ENCODE data around the gene NECAB3.
A peak's percentile ranks its signal among the peaks of the same experiment; 100 is the strongest.
"Not testable (repeated sequence)": the region's sequence is repeated elsewhere in the genome, so short reads cannot be mapped to it uniquely, and the experiment has no call there.

The NECAB3 gene, protein sequence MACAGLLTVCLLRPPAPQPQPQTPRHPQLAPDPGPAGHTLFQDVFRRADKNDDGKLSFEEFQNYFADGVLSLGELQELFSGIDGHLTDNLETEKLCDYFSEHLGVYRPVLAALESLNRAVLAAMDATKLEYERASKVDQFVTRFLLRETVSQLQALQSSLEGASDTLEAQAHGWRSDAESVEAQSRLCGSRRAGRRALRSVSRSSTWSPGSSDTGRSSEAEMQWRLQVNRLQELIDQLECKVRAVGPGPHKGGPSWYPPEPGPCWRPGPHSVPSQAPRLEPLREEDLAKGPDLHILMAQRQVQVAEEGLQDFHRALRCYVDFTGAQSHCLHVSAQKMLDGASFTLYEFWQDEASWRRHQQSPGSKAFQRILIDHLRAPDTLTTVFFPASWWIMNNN

DNA sequence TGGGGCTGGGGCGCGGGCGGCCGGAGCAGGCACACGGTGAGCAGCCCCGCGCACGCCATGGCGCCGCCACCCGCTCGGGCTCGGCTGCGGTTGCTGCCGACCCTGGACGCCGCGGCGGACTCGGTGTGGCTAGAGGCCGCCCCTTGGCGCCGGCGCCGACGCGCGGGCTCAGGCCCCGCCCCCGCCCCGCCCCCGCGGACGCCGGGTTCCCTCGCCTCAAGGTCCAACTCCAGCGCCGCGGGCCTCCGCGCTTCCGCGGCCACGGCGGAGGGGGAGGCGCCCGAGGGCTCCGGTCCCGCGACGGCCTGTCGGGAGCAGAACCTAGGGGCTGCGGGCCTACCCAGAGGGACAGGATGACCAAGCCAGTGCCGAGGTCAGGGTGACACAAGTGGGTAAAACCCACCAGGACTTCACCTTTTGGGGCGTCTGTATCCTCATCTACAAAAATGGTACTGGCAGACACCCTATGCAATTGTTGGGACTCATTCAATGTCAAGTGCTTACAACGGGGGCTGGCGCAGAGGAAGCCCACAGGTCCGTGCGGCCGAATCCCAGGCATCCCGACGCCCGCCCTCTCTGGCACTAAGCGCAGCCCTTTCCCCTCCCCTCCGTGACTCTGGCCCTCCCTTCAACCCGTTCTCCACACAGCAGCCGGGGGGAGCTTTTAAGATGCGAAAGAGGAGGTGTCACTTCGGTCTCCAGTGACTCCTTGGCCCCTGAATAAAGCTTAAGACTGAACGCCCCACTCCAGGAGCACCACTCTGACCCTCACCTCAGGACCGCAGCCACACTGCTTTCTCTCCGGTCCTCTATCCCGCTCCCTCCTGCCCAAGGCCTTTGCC lies at the start of gene NECAB3:
Gene NECAB3 (minus strand): TSS at position 135 of the 842 bp plus-strand sequence. CDS start 76 bp downstream, at position 59.
- peak in 2 of 3 donors; percentile 53 to 61 for DNase-seq (ENCODE audit: low read depth in 3 of 3)

DNA sequence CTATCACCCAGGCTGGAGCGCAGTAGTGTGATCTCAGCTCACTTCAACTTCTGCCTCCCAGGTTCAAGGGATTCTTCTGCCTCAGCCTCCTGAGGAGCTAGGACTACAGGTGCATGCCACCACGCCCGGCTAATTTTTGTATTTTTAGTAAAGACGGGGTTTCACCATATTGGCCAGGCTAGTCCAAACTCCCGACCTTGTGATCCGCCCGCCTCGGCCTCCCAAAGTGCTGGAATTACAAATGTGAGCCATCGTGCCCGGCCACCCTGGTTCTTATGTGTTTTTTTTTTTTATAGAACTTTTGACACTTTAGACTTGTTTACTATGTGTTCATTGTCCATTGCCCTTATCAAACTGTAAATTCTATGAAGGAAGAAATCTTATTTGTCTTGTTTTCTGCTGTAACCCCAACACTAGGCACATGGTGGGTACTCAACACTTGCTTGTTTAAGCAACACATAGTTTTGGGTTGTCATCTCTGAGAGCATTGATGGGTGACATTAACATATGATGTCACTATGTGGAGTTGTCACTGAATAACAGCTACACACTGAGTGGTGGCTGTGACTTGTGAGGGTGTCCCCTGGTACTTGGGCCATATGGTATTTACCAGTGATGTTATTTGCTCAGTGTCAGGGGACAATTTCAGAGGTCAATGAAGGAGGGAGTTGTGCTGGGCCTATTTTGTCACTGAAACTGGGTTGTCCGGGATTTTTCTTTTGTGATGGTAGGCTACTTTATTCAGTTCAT lies 47.3 kb upstream of the NECAB3 start:
- DNase-seq (ENCODE audit: low read depth in 3 of 3), result no peak

DNA sequence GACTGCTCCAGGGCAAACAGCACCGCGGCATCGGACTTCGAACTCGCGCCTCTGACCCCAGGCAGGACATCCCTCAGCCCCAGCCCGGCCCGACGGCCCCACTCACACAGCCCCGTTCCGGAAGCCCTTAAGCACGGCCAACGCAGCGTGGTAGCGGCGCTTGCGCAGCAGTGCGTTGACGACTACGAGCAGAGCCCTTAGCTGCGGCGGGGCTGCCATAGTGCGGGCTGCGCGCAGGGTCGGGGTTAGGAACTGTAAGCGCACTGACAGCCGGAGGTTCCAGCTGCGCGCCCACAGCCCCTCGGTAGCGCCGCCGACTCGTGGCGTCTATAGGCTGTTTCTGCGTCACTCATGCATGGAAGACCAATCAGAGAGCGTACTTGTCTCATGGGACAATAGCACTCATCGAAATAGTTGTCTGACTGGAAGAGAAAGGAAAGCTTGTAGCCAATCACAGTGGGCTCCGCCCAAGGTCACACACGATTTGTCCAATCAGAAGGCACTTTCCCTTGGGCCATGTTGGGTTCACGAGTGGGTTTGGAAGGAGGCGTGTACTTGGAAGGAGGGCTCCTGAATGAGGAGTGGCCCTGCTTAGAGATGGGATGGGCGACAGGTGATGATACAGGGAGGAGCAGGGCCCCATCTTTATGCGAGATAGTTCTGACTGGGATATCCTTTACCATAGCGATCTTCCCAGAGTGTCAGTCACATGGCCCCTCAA lies 45.9 kb upstream of the NECAB3 start, which contains the start of gene PXMP4:
Gene PXMP4 (minus strand): TSS at position 322 of the 721 bp plus-strand sequence. CDS start 103 bp downstream, at position 219.
- DNase-seq (ENCODE audit: low read depth in 3 of 3), result peak; percentile 63 to 83 (median 73)

DNA sequence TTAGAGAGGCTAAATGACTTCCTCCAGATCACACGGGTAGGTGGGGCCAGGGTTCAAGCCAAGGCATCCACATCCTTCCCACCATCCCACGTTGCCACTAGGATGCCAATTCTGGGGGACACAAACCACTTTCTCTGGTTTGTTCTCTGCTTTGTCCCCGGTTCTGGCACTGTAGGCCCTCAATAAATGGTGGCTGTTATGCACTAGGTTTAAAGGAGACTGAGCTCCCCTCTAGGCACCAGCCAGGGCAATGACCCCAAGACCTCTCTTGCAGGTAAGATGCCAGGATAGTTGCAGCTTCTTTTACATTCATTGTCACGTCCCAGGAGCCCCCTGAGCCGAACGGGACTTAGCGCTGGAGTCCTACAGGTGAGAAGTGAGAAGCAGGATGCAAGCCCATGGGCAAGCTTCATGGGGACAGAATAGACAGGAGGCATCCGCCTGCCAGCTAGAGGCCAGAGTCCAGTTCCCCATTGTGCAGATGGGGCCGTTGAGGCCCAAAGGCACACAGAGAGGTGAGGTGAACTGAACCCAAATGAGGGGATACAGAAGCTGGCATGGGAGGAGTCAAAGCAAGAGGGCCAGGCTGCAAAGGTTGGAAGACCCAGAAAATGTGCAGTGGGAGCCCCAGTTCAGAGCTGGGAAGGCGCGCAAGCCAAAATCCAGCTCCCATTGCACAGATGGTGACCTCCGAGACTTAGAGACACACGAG lies 45.2 kb upstream of the NECAB3 start:
- no peak for DNase-seq (ENCODE audit: low read depth in 3 of 3)

DNA sequence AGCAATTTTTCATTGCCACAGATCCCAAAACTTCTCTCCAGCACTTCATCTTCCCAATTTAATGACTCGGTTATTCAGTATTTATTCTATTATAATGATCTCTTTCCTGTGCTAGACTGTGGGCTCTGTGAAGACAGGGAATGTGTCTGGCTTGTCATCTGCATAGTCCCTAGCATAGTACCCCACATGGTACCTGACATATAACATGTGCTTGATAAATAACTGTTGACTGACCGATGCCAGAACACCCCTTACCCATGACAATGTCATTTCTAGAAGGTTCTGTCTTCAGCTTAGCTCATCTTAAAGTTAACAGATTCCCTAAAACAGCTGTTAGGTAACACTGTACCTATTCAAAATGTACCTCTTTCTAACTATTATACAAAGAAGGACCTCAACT lies 42.3 kb upstream of the NECAB3 start:
- no peak for DNase-seq (ENCODE audit: low read depth in 3 of 3)

DNA sequence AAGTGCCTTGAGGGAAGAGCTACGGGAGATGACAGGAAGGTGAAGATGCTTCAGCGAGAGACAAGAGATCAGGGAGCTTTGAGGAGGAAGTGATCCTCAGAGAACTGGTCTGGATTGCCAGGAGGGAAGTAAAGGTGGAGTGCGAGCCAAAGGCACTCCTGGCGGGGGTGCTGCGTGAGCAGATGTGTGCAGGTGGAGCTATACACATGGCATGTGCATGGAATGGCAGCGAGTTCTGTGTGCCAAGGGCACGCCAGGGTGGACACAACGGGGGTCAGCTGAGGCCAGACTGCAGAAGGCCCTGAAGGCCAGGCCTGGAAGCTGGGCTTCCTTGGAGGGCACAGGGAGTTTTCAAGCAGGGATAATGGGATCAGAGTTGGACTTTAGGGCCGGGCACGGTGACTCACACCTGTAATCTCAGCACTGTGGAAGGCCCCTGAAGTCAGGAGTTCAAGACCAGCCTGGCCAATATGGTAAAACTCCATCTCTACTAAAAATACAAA lies 39.7 kb upstream of the NECAB3 start:
- DNase-seq (ENCODE audit: low read depth in 3 of 3), result no peak

DNA sequence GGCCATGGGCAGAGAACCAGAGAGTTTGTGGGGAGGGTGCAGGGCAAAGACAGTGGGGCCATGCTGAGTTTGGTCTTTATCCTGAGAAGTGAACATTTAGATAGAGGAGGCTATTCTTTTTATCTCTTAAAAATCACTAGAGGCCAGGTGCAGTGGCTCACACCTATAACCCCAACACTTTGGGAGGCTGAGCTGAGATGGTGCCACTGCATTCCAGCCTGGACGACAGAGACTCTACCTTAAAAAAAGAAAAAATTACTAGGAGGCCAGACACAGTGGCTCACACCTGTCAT lies 37.2 kb upstream of the NECAB3 start:
- no peak for DNase-seq (ENCODE audit: low read depth in 3 of 3)

DNA sequence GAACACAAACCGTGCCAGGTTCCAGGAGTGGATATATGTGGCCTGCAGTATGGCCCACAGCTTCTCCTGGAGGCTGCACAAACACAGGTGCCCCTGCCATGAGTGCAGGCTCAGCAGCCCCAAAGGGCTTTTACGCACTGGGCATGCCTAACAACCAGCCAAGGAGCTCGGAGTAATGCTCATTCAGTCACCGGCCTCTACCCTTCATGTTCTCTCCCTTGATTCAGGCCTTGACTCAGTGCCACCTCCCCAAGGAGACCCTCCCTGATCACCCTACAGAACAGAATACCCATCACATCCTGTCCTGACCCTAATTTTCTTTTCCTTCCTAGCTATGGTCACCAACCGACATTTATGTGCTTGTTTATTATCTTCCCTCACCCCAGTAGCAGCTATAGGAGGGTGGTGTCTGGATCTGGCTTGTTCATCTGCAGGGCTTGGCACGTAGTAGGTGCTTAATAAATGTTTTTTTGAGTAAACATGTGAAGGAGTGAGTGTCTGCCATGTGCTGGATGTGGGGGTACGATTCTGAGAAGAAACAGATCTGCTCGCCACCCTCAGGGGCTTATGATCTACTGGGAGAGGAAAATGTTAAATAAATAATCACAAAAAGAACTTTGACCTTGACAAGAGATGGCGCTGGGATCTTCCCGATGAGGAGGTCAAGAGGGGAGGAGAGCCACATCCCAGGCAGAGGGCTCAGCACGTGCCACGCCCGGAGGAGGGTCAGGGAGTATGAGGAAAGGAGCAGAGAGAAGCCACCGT lies 36.6 kb upstream of the NECAB3 start:
- no peak for DNase-seq (ENCODE audit: low read depth in 3 of 3)

DNA sequence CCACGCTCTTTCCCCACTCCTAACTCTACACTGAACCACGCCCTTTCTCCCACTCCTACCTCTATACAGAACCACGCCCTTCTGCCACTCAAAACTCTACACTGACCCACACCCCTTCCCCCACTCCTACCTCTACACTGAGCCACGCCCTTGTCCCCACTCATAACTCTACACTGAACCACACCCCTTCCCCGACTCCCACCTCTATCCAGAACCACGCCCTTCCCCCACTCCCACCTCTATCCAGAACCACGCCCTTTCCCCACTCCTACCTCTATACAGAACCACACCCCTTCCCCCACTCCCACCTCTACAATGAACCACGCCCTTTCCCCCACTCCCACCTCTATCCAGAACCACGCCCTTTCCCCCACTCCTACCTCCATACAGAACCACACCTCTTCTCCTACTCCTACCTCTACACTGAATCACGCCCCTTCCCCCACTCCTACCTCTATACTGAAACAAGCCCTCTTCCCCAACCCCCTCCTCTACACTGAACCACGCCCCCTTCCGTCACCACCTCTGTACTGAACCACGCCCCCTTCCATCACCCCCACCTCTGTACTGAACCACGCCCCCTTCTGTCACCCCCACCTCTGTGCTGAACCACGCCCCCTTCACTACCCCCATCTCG lies 35.8 kb upstream of the NECAB3 start:
- no peak for DNase-seq (ENCODE audit: low read depth in 3 of 3)

DNA sequence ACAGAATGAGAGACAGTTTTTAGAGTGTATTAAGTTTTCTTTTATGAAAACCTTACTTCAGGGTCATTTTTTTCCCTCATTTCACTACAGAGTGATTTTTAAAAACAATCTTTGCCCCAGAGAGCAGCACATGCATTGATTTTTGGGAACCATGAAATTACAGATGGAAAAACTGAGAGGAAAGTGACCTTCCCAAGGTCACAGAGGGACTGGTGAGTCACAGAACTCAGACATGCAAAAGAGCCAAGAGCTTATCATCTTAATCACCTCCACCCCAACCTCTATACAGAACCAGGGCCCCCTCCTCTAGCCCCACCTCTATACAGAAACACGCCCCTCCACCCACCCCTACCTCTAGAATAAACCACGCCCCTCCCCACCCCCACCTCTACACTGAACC lies 35.2 kb upstream of the NECAB3 start:
- DNase-seq (ENCODE audit: low read depth in 3 of 3), result no peak

DNA sequence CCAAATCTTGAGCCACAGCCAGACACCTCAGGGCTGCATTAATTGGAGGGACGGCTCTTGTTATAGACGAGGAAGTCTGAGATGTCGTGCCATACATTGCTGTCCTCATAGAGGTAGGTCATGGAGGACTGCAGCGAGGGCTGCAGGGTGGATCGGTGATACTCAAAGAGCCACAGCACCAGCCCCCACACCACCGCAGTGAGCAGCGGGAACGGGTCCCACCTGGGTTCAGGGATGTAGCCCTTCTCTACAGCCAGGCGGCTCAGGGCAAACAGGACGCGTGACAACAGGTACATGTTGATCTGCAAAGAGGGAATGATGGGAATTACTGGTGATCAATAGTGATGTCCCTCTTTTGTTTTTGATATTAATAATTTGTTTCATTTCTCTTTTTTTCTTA lies 33.4 kb upstream of the NECAB3 start:
- no peak for DNase-seq (ENCODE audit: low read depth in 3 of 3)

DNA sequence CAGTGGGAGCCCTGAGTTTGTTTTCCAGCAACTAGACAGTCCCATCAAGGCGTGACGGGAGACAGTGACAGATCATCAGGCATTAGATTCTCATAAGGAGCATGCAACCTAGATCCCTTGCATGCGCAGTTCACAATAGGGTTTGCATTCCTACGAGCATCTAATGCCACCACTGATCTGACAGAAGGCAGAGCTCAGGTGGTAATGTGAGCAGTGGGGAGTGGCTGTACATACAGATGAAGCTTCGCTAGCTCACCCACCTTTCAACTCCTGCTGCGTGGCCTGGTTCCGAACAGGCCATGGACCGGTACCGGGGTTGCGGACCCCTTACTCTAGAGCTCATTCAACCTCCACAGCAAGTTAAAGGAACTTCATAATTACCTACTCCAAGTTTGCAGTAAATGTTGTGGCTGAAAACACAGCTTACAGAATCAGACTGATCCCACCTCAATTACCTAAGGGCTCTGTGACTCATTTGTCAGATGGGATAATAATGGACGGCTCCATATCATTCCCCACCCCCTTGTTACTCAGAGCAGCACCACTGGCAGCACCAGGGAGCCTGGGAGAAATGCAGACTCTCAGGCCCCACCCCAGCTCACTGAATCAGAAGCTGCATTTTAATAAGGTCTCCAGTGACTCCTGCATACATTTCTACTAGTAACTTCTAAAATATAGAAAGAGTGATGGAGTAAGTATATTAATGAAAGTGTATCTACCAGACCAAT lies 30.1 kb upstream of the NECAB3 start:
- DNase-seq (ENCODE audit: low read depth in 3 of 3), result no peak

DNA sequence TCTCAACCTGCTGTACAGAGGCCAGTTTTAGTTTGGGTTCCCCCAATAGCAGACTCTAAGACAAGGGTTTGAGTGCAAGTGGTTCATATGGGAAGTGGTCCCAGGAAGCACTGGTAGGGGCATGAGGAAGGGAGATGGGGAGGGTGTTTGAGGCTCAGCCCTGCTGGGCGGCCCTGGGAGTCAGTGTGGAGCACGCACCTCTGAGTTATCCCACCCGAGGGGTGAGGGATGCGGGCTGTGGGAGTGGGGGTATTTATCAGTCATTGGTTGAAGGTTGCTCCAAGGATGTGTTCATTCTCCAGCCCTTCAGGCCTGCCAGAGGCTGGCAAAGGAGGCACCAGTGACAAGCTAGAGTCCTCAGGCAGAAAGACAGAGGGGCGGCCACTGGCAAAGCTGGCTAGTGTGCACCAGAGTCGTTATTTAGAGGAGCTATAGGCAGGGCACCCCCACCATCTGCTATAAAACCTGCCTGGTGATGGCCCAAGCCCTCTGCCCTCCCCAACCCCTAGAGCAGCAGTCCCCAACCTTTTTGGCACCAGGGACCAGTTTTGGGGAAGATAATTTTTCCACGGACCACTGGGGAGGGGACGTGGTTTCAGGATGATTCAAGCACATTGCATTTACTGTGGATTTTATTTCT lies 29.4 kb upstream of the NECAB3 start:
- DNase-seq (ENCODE audit: low read depth in 3 of 3), result no peak

DNA sequence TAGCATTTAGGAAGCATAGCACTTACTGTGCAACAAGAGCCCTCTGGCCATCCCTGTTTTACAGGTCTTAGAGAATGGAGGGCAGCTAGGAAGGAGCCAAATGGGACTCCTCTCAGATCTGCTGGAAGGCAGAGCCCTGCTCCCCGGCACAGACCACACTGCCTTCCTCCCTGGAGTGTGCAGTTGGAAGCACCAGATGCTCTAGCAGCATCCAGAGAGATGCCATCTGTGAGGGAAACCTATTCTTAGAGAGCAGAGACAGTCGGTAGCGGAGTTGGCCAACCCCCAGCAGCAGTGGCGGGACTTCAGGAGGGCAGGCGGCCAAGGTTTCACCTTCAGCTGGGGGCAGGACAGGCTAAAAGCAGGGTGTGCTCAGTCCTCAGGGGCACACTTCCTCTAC lies 28.6 kb upstream of the NECAB3 start:
- no peak for DNase-seq (ENCODE audit: low read depth in 3 of 3)

DNA sequence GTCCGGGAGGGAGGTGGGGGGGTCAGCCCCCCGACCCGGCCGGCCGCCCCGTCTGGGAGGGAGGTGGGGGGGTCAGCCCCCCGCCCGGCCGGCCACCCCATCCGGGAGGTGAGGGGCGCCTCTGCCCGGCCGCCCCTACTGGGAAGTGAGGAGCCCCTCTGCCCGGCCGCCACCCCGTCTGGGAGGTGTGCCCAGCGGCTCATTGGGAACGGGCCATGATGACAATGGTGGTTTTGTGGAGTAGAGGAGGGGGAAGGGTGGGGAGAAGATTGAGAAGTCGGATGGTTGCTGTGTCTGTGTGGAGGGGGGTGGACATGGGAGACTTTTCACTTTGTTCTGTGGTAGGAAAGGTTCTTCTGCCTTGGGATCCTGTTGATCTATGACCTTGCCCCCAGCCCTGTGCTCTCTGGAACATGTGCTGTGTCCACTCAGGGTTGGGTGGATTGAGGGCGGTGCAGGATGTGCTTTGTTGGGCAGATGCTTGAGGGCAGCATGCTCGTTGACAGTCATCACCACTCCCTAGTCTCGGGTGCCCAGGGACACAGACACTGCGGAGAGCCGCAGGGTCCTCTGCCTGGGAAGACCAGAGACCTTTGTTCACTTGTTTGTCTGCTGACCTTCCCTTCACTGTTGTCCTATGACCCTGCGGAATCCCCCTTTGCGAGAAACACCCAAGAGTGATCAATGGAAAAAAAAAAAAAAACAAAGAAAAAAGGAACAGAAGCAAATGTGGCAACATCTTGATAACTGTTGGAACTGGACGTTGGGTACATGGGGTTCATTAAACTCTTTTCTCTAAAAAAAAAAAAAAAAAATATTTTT lies 27.6 kb upstream of the NECAB3 start:
- no peak for DNase-seq (ENCODE audit: low read depth in 3 of 3)

DNA sequence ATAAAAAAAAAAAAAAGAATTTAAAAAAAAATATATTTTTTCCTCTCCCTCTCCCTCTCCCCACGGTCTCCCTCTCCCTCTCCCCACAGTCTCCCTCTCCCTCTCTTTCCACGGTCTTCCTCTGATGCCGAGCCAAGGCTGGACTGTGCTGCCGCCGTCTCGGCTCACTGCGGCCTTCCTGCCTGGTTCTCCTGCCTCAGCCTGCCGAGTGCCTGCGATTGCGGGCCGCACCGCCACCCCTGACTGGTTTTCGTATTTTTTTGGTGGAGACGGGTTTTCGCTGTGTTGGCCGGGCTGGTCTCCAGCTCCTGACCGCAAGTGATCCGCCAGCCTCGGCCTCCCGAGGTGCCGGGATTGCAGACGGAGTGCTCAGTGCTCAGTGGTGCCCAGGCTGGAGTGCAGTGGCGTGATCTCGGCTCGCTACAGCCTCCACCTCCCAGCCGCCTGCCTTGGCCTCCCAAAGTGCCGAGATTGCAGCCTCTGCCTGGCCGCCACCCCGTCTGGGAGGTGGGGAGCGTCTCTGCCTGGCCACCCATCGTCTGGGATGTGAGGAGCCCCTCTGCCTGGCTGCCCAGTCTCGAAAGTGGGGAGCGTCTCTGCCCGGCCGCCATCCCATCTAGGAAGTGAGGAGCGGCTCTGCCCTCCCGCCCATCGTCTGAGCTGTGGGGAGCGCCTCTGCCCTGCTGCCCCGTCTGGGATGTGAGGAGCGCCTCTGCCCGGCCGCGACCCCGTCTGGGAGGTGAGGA lies 26.6 kb upstream of the NECAB3 start:
- not testable (repeated sequence) for DNase-seq (ENCODE audit: low read depth in 3 of 3)

DNA sequence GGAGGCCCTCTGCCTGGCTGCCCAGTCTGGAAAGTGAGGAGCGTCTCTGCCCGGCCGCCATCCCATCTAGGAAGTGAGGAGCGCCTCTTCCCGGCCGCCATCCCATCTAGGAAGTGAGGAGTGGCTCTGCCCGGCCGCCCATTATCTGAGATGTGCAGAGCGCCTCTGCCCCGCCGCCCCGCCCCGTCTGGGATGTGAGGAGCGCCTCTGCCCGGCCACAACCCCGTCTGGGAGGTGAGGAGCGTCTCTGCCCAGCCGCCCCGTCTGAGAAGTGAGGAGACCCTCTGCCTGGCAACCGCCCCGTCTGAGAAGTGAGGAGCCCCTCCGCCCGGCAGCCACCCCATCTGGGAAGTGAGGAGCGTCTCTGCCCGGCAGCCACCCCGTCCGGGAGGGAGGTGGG lies 24.7 kb upstream of the NECAB3 start:
- DNase-seq (ENCODE audit: low read depth in 3 of 3), result not testable (repeated sequence)
